Activated T-cell treated with anti-CD3 and anti-CD28 coated beads for 4 hours (primary cell): Measurements from ENCODE around the gene NOTCH4.
"Not testable (repeated sequence)": the region's sequence is repeated elsewhere in the genome, so short reads cannot be mapped to it uniquely, and the experiment has no call there.

ENCODE experiments used
- DNase-seq: peaks from one replicate; pipeline ENCODE4 v3.0.0-alpha.2; 2020

The NOTCH4 gene

GRCh38 chr6:32216285-32216684, 7.6 kb downstream of the NOTCH4 start:
- no peak for DNase-seq

GRCh38 chr6:32215617-32216016, 8.2 kb downstream of the NOTCH4 start:
- DNase-seq: no peak

DNA sequence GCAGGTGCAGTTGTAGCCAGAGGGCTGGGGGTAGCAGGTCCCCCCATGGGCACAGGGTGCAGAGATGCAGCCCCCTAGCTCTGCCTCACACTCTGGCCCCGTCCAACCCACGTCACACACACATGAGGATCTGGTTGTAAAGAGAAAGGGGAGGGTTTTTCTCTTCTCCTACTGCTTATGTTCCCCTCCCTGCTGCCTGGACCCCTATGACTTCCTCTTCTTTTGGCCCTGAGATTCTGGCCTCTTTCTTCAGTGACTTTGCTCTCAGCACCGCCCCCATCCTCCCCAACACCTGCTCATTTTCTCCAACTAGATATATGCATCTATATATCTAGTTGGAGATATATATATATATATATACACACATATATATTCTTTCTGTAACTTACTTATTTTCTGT, 9.7 kb downstream of the NOTCH4 start:
- no peak for DNase-seq

DNA sequence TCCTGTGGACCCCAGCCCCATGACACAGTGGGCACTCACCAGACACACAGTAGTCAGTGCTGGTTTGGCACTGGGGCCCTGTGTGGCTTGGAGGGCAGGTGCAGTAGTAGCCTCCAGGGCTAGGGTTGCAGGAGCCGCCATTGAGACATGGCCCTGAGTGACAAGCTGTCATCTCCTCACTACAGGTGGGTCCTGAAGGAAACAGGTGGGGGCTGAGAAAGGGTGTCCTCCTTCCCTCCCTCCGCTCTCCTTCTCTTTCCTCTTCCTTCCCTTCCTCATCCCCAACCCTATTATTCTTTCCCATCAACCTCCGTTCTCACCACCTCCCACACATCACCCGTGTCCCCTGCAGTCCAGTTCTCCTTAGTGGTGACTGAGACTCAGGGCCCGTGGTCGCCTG, 10.2 kb downstream of the NOTCH4 start:
- no peak for DNase-seq

DNA sequence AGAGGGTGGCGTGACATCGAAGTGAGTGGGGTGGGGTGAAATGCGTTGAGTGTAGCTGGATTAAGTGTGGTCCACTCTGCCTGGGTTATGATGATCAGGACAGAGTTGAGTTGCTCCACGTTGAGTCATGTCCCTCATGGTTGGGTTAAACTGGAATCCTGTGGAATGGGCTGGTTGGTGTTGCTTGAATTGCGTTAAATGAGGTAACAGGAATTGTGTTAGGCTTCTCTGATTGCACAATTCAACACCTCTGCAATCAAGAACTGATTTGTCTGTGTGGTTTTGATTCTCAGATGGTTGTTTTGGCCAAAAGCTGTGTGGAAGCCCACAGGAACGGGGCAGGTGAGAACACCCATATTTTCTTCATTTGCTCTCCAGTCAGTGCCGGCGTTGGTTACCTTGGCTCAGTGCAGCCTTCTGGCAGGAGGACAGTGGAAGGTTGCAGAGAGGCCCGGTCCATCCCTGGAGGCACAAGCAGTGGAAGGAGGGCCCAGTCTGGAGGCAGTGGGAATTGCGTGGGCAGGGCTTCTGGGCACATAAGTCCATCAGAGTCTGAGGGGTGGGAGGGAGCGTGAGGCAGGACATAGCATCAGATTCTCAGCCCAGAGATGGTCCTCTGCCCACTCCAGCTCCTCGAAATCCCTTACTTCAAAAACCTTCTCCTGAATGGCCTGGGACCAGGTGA, 11.6 kb downstream of the NOTCH4 start:
- DNase-seq: no peak

GRCh38 chr6:32211432-32211831, 12.4 kb downstream of the NOTCH4 start:
- not testable (repeated sequence) for DNase-seq

GRCh38 chr6:32210191-32210601, 13.7 kb downstream of the NOTCH4 start:
- DNase-seq: no peak

DNA sequence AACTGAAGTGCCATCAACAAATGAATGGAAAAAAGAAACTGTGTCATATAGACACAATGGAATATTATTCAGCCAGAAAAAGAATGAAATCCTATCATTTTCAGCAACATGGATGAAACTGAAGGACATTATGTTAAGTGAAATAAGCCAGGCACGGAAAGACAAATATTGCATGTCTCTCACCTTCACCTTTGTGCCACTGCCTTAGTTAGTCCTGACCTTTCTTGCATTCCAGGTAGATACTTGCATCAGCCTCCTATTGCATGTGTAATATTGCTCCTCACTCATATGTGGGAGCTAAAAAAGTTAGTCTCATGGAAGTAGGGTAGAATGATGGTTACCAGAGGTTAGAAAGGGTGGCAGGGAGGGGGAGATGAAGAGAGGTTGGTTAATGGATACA, 14.9 kb downstream of the NOTCH4 start:
- DNase-seq: no peak

GRCh38 chr6:32204268-32204715, 19.6 kb downstream of the NOTCH4 start:
- DNase-seq: no peak

DNA sequence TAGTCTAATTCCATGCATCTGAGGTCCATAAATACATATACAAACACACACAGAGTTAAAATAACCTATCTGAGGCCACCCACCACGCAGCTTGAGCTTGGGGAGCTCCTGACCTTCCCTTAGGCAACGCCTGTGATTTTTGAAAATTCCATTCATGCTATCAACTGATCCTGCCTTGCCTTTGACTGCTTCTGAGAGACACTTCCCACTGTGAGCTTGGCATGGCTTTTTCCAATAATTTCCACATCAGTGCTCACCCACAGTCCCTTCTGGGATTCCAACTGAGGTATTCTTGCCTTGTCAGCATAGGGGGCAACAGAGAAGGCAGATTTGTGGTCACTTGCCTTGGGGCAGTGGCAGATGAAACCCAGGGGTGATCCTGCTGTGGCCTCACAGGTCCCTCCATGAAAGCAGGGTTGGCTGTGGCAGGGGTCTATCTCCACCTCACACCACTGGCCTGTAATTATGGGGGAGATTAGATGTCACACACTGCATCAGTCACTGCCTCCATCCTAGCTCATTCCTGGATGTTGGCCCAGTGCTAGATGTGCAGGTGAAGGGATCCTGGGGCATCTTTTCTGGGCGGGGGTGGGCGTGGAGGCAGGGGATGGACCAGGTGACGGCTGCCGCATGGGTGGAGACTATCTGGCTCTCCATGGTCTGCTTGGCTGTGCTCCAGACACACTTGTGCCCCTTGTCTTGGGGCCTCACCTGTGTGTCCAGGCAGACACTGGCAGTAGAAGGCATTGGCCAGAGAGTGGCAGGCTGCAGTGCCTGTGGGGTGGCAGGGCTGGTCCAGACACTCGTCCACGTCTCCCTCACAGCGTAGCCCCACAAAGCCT, 20.2 kb downstream of the NOTCH4 start:
- no peak for DNase-seq

DNA sequence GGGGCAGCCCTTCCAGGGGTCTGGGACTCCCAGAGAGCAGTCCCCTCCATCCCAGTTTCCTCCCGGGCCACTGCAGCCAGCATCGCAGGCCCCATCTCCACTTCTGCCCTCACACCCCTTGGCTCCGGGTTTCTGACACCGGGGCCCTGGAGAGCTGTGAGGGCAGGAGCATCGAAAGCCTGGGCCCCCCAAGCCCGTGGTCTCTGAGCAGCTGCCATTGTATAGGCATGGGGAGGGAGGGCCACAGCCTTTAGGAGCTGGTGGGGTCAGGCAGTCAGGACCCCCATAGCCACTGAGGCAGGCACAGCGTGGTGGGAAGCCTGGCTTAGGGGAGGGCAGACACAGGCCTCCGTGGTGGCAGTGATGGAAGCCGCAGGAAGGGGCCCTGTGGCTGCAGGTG, 21.7 kb downstream of the NOTCH4 start:
- DNase-seq: no peak

- no peak for DNase-seq
These were observed 23.0 kb downstream of the NOTCH4 start for GRCh38 chr6:32200711-32201475.

GRCh38 chr6:32198866-32199265, 25.0 kb downstream of the NOTCH4 start:
- no peak for DNase-seq

DNA sequence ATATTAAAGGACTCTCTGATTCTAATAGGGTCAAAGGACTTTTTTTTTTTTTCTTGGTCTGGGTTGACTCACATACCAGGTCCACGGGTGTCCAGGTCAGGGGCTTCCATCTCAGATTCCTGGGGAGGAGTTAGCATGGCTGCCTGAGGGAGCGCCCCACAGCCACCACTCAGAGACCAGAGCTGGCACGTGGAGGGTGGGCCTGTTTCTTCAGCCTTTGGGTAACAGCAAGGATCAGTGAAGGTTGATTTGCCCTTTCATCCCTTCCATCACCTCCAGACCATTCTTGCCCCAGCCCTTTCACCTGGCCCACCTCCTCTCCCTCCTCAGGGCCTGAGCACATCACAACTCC, 25.5 kb downstream of the NOTCH4 start:
- DNase-seq: no peak

DNA sequence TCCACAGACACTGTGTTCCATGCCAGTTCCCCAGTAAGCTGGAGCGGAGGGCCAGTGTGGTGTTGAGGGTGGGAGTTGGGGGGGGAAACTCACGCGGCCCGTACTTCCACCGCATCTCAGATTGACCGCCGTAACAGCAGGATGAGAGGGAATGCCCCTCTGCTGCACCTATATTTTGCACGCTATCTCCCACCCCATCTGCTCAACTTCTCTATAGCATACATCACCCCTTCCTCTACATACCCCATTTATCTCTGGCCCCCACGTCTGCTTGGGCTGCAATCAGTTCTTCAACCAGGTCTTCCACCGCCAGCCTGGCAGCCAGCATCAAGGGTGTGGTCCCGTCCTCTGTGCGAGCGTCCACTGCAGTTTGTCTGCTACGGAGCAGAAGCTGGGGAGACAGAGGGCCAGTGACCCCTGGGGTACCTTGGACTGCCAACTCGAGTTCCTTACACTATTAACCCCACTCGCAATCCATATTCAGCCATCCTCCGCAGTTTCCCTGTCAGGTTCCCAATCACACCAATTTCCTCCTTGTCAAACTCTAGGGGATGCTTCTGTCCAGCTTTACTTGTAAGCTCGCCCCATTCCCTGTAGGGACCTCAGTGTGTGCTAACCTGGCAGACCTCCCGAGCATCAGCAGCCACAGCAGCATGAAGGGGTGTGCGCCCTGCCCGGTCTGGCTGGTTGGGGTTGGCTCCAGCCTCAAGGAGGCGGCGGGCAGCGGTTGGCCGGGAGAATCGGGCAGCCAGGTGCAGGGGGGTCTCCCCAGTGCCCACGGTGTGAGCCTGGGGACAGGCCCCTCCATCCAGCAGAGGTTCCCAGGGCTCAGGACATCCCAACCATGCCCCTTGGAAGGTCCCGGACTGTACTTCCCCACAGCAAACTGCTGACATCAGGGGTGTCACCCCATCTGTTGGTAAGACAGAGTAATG, 26.9 kb downstream of the NOTCH4 start:
- no peak for DNase-seq

- no peak for DNase-seq
These were observed 27.8 kb downstream of the NOTCH4 start for GRCh38 chr6:32195902-32196681.

- DNase-seq: peak; percentile 97
These were observed 28.3 kb downstream of the NOTCH4 start for GRCh38 chr6:32195652-32195901.

DNA sequence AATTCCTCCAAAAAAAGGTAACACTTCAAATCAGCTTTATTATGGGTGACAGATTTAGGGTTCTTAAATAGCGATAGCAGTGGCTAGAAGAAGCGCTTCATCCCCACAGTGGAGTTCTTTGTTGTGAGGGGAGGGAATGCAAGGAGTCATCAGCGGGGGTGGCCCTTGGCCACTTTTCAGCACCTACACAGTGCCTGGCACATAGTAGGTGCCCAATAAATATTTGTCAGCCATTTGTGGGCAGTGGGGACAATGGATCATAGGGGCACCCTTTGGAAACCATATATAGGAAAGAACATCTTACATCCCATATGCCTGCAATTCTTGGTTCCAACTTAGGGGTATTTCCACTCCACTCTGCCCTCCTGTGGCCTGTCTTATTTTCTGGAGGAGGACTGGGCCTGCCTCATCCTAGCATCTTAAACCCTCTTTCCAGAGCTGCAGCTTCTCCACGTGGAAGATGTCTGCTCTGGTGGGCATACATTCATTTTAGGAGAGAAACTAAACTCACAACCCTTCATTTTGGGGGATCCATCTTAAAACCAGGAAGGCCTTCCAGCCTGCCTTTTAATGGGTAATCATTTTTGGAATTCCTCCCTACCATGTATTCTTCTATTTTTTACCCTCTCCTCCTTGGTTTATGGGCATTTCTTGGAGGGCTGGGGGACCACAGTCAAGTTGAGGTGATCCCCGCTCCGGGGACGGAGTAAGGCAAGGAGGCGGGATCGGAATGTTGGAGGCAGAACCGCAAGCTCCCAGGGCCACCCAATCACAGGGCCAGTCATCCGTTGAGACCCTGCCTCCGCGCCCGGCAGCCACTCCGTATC, 28.8 kb downstream of the NOTCH4 start:
- DNase-seq: no peak

- DNase-seq: no peak
These were observed 29.5 kb downstream of the NOTCH4 start for GRCh38 chr6:32194388-32194787.

DNA sequence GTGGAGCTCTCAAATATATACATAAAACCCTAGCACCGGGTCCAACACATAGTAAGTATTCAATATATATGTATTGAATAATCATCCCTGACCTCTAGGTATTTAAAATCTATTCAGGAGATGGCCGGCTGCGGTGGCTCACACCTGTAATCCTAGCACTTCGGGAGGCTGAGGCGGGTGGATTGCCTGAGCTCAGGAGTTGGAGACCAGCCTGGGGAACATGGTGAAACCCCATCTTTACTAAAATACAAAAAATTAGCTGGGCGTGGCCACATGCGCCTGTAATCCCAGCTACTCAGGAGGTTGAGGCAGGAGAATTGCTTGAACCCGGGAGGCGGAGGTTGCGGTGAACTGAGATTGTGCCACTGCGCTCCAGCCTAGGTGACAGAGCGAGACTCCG, 30.8 kb downstream of the NOTCH4 start:
- DNase-seq: not testable (repeated sequence)

GRCh38 chr6:32192608-32193039, 31.2 kb downstream of the NOTCH4 start, which contains the start of gene GPSM3:
GPSM3 (minus strand) TSS chr6:32192643; CDS start chr6:32192513, 130 bp downstream.
- DNase-seq: no peak
